HCT116 (cell line): Measurements from ENCODE around the gene DERL3. TPM values are rescaled to one million over a fixed set of nuclear protein-coding genes. Genes with fewer than 3 reads are reported as not detected.

Experiments
- ATAC-seq: fragments of 200-7000 bp; cut with Tn5 transposase; 2 replicates; pipeline ENCODE4 v1.9.1; 2020; ENCODE audit warnings: mild to moderate bottlenecking, moderate library complexity
- BruUV-seq: library from RNA; stranded (reverse); fragments of 400-500 nt; replicated peaks from 2 replicates; lab custom pipeline; 2021; lab: Mats Ljungman, UMichigan
- CTCF ChIA-PET: fragments of 300-600 bp; sonication (Branson Sonifier 250); formaldehyde crosslinking; loops from one replicate; lab custom pipeline; 2021; ENCODE audit warnings: antibody characterized with exemption; lab: Charles Lee
- POLR2A ChIA-PET: fragments of 300-600, 350-600 bp; sonication (Branson Sonifier 250); formaldehyde crosslinking; loops from one replicate; lab custom pipeline; 2021; ENCODE audit warnings: antibody characterized with exemption; lab: Charles Lee
- RAD21 ChIA-PET, 2 experiments: fragments of 300-600 bp; sonication (Branson Sonifier 250); formaldehyde crosslinking; loops; one replicate each; lab custom pipeline; 2023; ENCODE audit warnings: low total read pairs in 2 of 2; ENCODE audit not compliant: uncharacterized antibody in 2 of 2, unreplicated experiment in 2 of 2, low non-redundant PET in 1 of 2; lab: Charles Lee
- DNase-seq: peaks from one replicate; pipeline ENCODE4 v3.0.0-alpha.2; 2010; ENCODE audit warnings: low read depth, low spot score
- H2AFZ ChIP-seq: fragments of 200-600 bp; shearing (Covaris generic), sonication (generic); 2 replicates; pipeline ENCODE4 v1.6.1; 2017; ENCODE audit warnings: low read depth, mixed run types, mixed read lengths, antibody characterized with exemption, low read length; ENCODE audit not compliant: poor library complexity, severe bottlenecking
- H3K27ac ChIP-seq: 2 replicates; pipeline ENCODE4 v1.5.1; 2012; ENCODE audit warnings: low read depth, low read length
- H3K27me3 ChIP-seq: fragments of 200-600 bp; sonication (generic); 2 replicates; pipeline ENCODE4 v1.6.1; 2016; ENCODE audit warnings: mixed run types, low read length, mixed read lengths; ENCODE audit not compliant: insufficient read depth
- H3K36me3 ChIP-seq, 2 experiments: fragments of 200-500 bp in 1 of 2; fragments of 200-600 bp in 1 of 2; sonication (Bioruptor generic) in 1 of 2; sonication (generic) in 1 of 2; 2 replicates each; pipeline versions ENCODE4 v1.5.1 to v1.6.1; 2014 to 2016; ENCODE audit warnings: low read length in 2 of 2, inconsistent platforms in 1 of 2, mixed read lengths in 1 of 2, mixed run types in 1 of 2; ENCODE audit not compliant: insufficient read depth in 2 of 2, control insufficient read depth in 1 of 2
- H3K4me1 ChIP-seq, 2 experiments: fragments of 200-600 bp in 1 of 2; sonication (generic) in 1 of 2; 2 replicates each; pipeline versions ENCODE4 v1.5.1 to v1.6.1; 2012 to 2017; ENCODE audit warnings: low read length in 2 of 2, inconsistent platforms in 1 of 2, mild to moderate bottlenecking in 1 of 2, mixed read lengths in 1 of 2, mixed run types in 1 of 2, moderate library complexity in 1 of 2; ENCODE audit not compliant: insufficient read depth in 2 of 2, control insufficient read depth in 1 of 2
- H3K4me2 ChIP-seq: fragments of 200-600 bp; sonication (generic); 2 replicates; pipeline ENCODE4 v1.6.1; 2017; ENCODE audit warnings: mixed run types, low read length, mixed read lengths
- H3K4me3 ChIP-seq, 2 experiments: fragments of 200-600 bp in 1 of 2; sonication (generic) in 1 of 2; replicated peaks in 1 of 2; 2 replicates each; pipeline ENCODE4 v1.5.1; 2011 to 2016; ENCODE audit warnings: low read length in 2 of 2, control low read depth in 1 of 2, low read depth in 1 of 2, mild to moderate bottlenecking in 1 of 2, mixed read lengths in 1 of 2, mixed run types in 1 of 2
- H3K79me2 ChIP-seq: fragments of 200-600 bp; sonication (generic); 2 replicates; pipeline ENCODE4 v1.6.1; 2017; ENCODE audit warnings: mild to moderate bottlenecking, mixed run types, low read length, moderate library complexity, mixed read lengths; ENCODE audit not compliant: insufficient read depth
- H3K9ac ChIP-seq: fragments of 200-600 bp; sonication (generic); 2 replicates; pipeline ENCODE4 v1.6.1; 2016; ENCODE audit warnings: low read length, mixed read lengths
- H3K9me2 ChIP-seq: fragments of 200-600 bp; sonication (generic), shearing (Covaris generic); 2 replicates; pipeline ENCODE4 v1.6.1; 2017; ENCODE audit warnings: mixed run types, mild to moderate bottlenecking, moderate library complexity; ENCODE audit not compliant: insufficient read depth
- H3K9me3 ChIP-seq, 2 experiments: fragments of 200-500 bp in 1 of 2; fragments of 200-600 bp in 1 of 2; sonication (Bioruptor generic) in 1 of 2; sonication (generic) in 1 of 2; 2 replicates each; pipeline ENCODE4 v1.6.1; 2014 to 2017; ENCODE audit warnings: low read length in 2 of 2, mixed read lengths in 2 of 2, inconsistent platforms in 1 of 2, low read depth in 1 of 2, mild to moderate bottlenecking in 1 of 2, mixed run types in 1 of 2, moderate library complexity in 1 of 2; ENCODE audit not compliant: control insufficient read depth in 1 of 2, insufficient read depth in 1 of 2
- H4K20me1 ChIP-seq: fragments of 200-600 bp; sonication (generic), shearing (Covaris generic); 2 replicates; pipeline ENCODE4 v1.6.1; 2017; ENCODE audit warnings: mixed run types, mild to moderate bottlenecking, moderate library complexity; ENCODE audit not compliant: insufficient read depth
- ATF3 ChIP-seq: IDR thresholded peaks from 2 replicates; pipeline ENCODE4 v1.6.1; 2012
- CEBPB ChIP-seq: IDR thresholded peaks from 2 replicates; pipeline ENCODE4 v1.6.1; 2012; ENCODE audit warnings: low read depth
- CTCF ChIP-seq, 3 experiments: fragments of 200-600 bp in 1 of 3; sonication (generic) in 1 of 3; IDR thresholded peaks in 2 of 3; conservative IDR thresholded peaks in 1 of 3; 2 replicates each; pipeline ENCODE4 v1.5.1; 2012 to 2017; ENCODE audit warnings: low read depth in 2 of 3, low read length in 2 of 3, antibody characterized with exemption in 1 of 3, borderline replicate concordance in 1 of 3, control low read depth in 1 of 3, mild to moderate bottlenecking in 1 of 3, mixed read lengths in 1 of 3, mixed run types in 1 of 3, moderate library complexity in 1 of 3; ENCODE audit not compliant: insufficient read depth in 1 of 3
- MAX ChIP-seq: IDR thresholded peaks from 2 replicates; pipeline ENCODE4 v1.6.1; 2012
- POLR2A ChIP-seq: IDR thresholded peaks from 2 replicates; pipeline ENCODE4 v1.7.0; 2011; ENCODE audit warnings: borderline replicate concordance; ENCODE audit not compliant: insufficient read depth, insufficient read length; ENCODE audit errors: extremely low read depth
- POLR2AphosphoS5 ChIP-seq: IDR thresholded peaks from 2 replicates; pipeline ENCODE4 v1.6.1; 2011; ENCODE audit warnings: mild to moderate bottlenecking, low read depth, low read length, moderate library complexity
- RAD21 ChIP-seq: IDR thresholded peaks from 2 replicates; pipeline ENCODE4 v1.6.1; 2012; ENCODE audit warnings: low read depth, mild to moderate bottlenecking
- TCF7L2 ChIP-seq: IDR thresholded peaks from 2 replicates; pipeline ENCODE4 v1.7.0; 2011; ENCODE audit warnings: borderline replicate concordance, inconsistent platforms; ENCODE audit not compliant: insufficient read depth, insufficient read length; ENCODE audit errors: extremely low read depth
- YY1 ChIP-seq: IDR thresholded peaks from 2 replicates; pipeline ENCODE4 v1.6.1; 2011; ENCODE audit warnings: low read length, low read depth, moderate library complexity, mild to moderate bottlenecking; ENCODE audit not compliant: insufficient replicate concordance; ENCODE audit errors: extremely low read depth
- ZFX ChIP-seq: fragments of 450-650 bp; IDR thresholded peaks from 2 replicates; pipeline ENCODE4 v1.6.1; 2017
- intact Hi-C: fragments of 100-400 bp; cut with micrococcal nuclease; formaldehyde crosslinking; loops from 2 replicates; pipeline ENCODE4 v1.10.0; 2022
- total RNA-seq: library from RNA; stranded (reverse); gene quantifications from one replicate; pipeline ENCODE4 v1.2.1, GENCODE V29; 2021; ENCODE audit not compliant: unreplicated experiment

DERL3 gene
- total RNA-seq, 1 experiment from 2014 or later = not detected

GRCh38 chr22:23786752-23787599, 51.8 kb downstream of the DERL3 start, which contains the start of gene SMARCB1:
TSS of gene SMARCB1 (plus strand) at chr22:23786966. CDS start at chr22:23787170, 204 bp downstream.
- no peaks in the 10 kb centered on the region for H3K9me3 ChIP-seq
- peak; percentile 61 for DNase-seq
- BruUV-seq = no TSS peak
- ATAC-seq = peak; percentile 87
- H3K79me2 ChIP-seq = peaks cover 47% of the 10 kb centered on the region
- peak within 1 kb of the TSS; percentile 98 for H3K9ac ChIP-seq
- H3K27ac ChIP-seq = peak within 1 kb of the TSS; percentile 98
- CTCF ChIA-PET = interaction anchor here (1.3 kb wide), 1 partner anchor 16 kb away, joined by 6 read pairs; no protein-coding TSS in a partner anchor
- H3K4me2 ChIP-seq = peak within 1 kb of the TSS; percentile 92
- H3K36me3 ChIP-seq = 0 out of 4 replicates have a peak, but pooled peaks cover 0 to 1% of the 10 kb centered on the region in 2 experiments
- TF ChIP-seq POLR2AphosphoS5 = peak; percentile 63
- TF ChIP-seq MAX = peak; percentile 30; the same call in 1 of the 2 replicates
- TF ChIP-seq TCF7L2 = no peak
- peak; percentile 46 for TF ChIP-seq POLR2A
- TF ChIP-seq ZFX = peak; percentile 92
- TF ChIP-seq, all 23 proteins: peak for 4
- Histone ChIP-seq H3K4me1 (peaks cover 15 to 27% of the 10 kb centered on the region in 2 experiments), H3K4me3 (peak within 1 kb of the TSS; percentile 77 to 89), H2AFZ (no peak within 1 kb of the TSS), H3K9me2 (no peaks in the 10 kb centered on the region), H3K27me3 (no peaks in the 10 kb centered on the region), H4K20me1 (peaks cover 8% of the 10 kb centered on the region; the same call in 1 of the 2 replicates)
- intact Hi-C loops = no loop called here
- RAD21 ChIA-PET = no interaction called here
- POLR2A ChIA-PET = interaction anchor here (1.0 to 2.6 kb wide), 3 partner anchors 15 to 35 kb away, joined by 4 to 22 read pairs (median 5); partner anchors contain the start of gene MMP11

GRCh38 chr22:23786261-23786710, 52.5 kb downstream of the DERL3 start:
- H3K9me3 ChIP-seq = no peaks in the 10 kb centered on the region
- H3K27me3 ChIP-seq = no peaks in the 10 kb centered on the region
- ChIA-PET RAD21 (no interaction called here), POLR2A (interaction anchor here (0.7 to 2.6 kb wide), 4 partner anchors 14 to 69 kb away, joined by 3 to 22 read pairs (median 4); partner anchors contain the start of gene MMP11), CTCF (interaction anchor here (0.6 to 1.3 kb wide), 3 partner anchors 13 to 143 kb away, joined by 3 to 6 read pairs (median 3); partner anchors contain the start of gene MMP11)
- no peaks in the 10 kb centered on the region for H3K36me3 ChIP-seq
- TF ChIP-seq POLR2AphosphoS5 (no peak), CEBPB (no peak), YY1 (no peak), ATF3 (no peak), RAD21 (no peak), TCF7L2 (no peak), CTCF (IDR thresholded peaks at IDR 0.05 in 2 of 3, conservative IDR thresholded peaks at IDR 0.05 in 1 of 3; ENCODE audit: borderline replicate concordance in 1 of 3, insufficient read depth in 1 of 3, low read depth in 2 of 3, low read length in 2 of 3) (no peak)
- DNase-seq = no peak
- H3K9me2 ChIP-seq = no peaks in the 10 kb centered on the region
- peaks cover 22 to 34% of the 10 kb centered on the region in 2 experiments for H3K4me1 ChIP-seq
- H2AFZ ChIP-seq = no peak overlapping the region
- H3K79me2 ChIP-seq = peaks cover 40% of the 10 kb centered on the region
- H3K9ac ChIP-seq = peak overlapping the region; percentile 98
- no peak for ATAC-seq
- peaks cover 8% of the 10 kb centered on the region; the same call in 1 of the 2 replicates for H4K20me1 ChIP-seq
- peak overlapping the region; percentile 77 to 89 for H3K4me3 ChIP-seq
- H3K27ac ChIP-seq = peak overlapping the region; percentile 98
- H3K4me2 ChIP-seq = peak overlapping the region; percentile 92
- intact Hi-C loops = no loop called here
- TSS peak; percentile 95 for BruUV-seq
